Forelimb muscle (tissue), 1 donor: ENCODE results near the gene TYK2. TPM values are rescaled to one million over a fixed set of nuclear protein-coding genes. Genes with fewer than 3 reads are reported as not detected.
"Not testable (repeated sequence)": the region's sequence is repeated elsewhere in the genome, so short reads cannot be mapped to it uniquely, and the experiment has no call there.

ENCODE experiments used
- DNase-seq: peaks from one replicate; pipeline ENCODE4 v3.0.0-alpha.2; 2013; ENCODE audit warnings: low read depth
- polyA plus RNA-seq: library from polyadenylated mRNA; unstranded; fragments of 120-200 nt; gene quantifications from one replicate; pipeline ENCODE4 v1.2.1, GENCODE V29; 2013; ENCODE audit not compliant: insufficient read length

Gene TYK2
- polyA plus RNA-seq, 1 donor: 74.5 TPM

DNA sequence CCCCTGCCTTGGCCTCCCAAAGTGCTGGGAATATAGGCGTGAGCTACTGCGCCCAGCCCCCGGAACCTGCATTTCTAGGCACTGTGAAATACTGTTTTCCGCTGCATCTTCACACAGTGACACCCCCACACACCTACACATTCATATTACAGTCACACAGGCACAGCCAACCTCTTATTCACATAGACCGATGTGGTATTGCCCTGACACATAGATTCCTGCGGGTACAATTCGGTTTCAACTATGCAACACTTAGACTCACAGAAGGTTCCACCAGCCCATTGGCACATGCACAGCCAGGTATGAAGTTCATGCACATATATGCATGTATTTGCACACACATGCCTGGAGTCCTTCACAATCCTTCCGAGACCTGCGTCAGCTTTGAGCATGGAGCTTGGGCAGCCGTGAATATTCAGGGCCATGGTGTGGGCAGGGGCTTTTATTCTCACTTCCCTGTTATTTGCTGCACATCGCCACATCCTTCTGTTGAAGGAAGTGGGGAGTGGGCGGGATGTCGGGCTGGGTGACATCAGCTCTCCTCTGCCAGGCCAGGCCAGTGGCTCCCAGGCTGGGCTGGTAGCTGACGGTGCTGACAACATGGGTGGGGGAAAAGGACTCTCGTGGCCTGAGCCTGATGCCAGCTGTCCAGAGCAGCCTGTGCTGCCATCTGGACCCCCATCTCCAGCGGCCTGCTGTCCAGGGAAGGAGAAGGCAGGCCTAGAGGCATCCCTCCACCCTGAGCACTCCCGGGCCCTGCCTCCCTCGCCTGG is 28.3 kb upstream of the TYK2 start:
- DNase-seq: no peak

GRCh38 chr19:10407096-10407495 is 26.7 kb upstream of the TYK2 start:
- no peak for DNase-seq

DNA sequence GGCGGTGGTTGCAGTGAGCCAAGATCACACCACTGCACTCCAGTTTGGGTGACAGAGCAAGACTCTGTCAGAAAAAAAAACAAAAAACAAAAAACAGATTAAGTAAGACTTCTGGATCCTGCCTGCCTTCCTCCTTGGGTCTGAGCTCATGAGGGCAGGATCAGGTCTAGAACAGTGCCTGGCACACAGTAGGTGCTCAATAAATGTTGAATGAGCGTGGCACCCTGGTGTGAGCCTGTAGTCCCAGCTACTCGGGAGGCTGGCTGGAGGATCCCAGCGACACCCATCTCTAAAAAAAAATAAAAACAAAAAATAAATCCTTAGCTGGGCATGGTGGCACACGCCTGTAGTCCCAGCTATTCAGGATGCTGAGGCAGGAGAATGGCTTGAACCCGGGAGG is 25.8 kb upstream of the TYK2 start:
- no peak for DNase-seq

GRCh38 chr19:10404888-10405820 is 24.8 kb upstream of the TYK2 start:
- no peak for DNase-seq

- peak; percentile 88 for DNase-seq
Measured at GRCh38 chr19:10403137-10404021, 23.0 kb upstream of the TYK2 start, which contains the start of gene CDC37. Gene CDC37 (minus strand): TSS chr19:10403542. CDS start chr19:10403479, 63 bp downstream.

DNA sequence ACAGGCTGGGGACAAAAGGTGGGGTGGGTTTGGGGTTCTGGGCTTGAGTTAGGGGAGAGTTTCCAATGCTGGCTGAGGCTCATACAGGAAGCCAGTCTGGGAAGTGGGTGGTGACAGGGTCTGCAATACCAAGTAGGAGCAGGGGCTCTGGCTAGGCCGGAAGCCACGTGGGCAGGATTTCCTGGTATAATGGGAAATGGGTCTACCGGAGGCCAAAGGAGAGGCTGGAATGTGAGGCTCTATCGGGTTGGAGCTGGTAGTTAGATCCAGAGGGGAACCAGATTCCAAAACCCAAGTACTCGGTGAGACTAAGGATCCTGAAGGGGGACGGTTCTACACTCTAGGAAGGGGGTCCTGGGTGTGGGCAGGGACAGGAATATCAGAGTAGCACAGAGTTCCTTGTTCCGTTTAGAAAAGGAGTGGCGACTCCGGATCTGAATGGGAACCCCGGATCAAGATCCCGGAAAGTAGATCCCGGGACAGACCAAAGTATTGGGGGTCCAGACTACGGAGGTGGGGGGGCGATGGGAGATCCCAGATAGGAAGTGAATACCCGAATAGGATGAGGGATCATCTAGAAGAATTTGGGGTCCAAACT is 22.2 kb upstream of the TYK2 start:
- no peak for DNase-seq

DNA sequence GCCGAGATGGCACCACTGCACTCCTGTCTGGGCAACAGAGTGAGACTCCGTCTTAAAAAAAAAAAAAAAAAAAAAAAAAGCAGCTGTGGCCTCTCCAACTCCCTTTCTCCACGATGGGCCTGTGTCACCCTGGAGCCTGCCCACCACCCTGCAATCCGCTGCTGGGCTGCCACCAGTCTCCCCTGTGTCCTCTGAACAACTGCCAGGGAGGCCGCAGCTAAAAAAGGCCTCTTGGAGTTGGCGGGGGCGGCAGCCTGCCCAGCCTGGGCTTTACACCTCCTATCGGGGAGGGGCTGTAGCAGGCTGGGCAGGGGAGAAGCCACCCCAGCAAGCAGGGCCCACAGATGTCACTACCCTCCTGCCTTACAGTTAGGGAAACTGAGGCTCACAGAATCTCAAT is 19.5 kb upstream of the TYK2 start:
- DNase-seq: no peak

DNA sequence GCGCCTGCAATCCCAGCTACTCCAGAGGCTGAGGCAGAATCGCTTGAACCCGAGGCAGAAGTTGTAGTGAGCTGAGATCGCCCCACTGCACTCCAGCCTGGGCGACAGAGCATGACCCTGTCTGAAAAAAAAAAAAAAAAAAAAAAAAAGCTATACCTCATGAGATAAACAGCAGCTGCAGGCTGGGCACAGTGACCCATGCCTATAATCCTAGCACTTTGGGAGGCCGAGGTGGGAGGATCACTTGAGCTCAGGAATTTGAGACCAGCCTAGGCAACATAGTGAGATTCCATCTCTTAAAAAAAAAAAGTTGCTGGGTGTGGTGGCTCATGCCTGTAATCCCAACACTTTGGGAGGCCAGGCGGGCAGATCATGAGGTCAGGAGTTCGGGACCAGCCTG is 19.0 kb upstream of the TYK2 start:
- not testable (repeated sequence) for DNase-seq

- DNase-seq: no peak
Measured at GRCh38 chr19:10398819-10399218, 18.4 kb upstream of the TYK2 start.

GRCh38 chr19:10395917-10396316 is 15.5 kb upstream of the TYK2 start:
- DNase-seq: no peak

GRCh38 chr19:10395436-10395835 is 15.1 kb upstream of the TYK2 start:
- DNase-seq: no peak

DNA sequence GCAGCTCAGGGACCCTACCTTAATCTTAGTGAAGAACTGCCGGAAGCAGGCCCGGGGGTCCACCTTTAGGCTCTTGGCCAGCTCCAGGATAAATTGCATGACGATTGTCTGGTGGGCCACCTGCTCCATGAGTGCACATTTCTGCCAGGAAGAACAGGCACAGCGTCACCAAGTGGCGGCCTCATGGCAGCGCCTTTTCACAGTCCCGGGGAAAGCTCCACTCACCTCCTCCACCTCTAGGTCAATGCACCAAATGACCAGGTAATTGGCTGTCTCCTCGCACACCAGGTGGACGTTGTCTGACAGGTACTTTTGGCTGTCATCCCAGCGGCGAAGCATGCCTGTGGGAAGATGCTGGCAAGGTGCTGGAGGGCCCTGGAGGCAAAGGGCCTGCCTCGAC is 14.6 kb upstream of the TYK2 start:
- DNase-seq: no peak

- DNase-seq: no peak
Measured at GRCh38 chr19:10393137-10393536, 12.8 kb upstream of the TYK2 start.

DNA sequence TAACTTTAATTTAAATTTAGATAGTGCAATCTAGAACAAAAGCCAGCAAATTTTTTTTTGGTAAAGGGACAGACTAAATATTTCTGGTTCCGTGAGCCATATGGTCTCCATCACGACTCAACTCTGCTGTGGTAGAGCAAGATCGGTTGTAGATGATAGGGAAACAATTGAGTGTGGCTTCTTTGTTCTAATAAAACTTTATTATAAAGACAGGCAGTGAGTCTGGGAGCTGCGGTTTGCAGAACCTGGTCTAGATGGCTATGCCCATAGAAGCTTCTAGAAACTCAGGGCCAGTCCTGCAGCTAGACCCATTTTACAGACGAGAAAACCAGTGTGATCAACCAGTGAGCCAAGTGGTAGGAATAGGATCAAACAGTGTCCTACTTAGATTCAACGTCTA is 11.7 kb upstream of the TYK2 start:
- no peak for DNase-seq

- DNase-seq: no peak
Measured at GRCh38 chr19:10390652-10391286, 10.4 kb upstream of the TYK2 start.

DNA sequence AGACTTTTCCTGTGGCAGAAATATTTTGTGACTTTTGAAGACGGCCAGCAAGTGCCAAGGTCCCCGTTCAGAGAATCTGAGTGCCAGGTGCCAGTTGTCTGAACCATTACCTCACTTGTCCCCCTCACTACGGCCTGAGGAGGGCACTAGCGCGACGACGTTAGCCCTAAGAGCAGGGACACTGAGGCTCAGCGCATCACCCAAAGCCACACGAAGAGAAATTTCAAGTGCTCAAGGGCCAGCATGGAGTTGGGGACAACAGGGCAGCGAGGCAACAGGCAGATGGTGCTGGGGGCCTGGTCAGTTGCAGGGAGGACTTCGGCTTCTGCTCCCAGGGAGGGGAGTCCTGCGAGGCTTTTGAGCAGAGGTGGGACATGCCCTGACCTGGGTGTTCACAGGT is 9.5 kb upstream of the TYK2 start:
- DNase-seq: no peak

DNA sequence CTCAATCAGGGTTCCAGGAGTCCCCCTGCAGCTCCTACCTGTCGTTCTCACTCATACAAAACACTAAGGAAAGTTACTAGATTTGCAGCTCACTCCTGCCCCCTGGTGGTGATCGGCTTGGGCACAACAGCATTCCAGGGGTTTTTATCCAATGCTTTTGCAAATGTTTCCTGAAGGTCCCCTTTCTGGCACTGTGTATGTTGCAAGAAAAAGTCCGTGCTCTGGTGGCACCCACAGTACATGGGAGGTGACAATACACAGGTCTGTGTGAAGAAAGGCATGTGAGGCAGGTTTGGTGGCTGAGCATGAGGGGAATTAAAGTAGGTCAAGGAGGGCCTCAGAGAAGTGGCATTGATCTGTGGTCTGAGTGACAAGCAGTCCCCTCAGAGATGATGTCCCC is 8.6 kb upstream of the TYK2 start:
- DNase-seq: peak; percentile 65

DNA sequence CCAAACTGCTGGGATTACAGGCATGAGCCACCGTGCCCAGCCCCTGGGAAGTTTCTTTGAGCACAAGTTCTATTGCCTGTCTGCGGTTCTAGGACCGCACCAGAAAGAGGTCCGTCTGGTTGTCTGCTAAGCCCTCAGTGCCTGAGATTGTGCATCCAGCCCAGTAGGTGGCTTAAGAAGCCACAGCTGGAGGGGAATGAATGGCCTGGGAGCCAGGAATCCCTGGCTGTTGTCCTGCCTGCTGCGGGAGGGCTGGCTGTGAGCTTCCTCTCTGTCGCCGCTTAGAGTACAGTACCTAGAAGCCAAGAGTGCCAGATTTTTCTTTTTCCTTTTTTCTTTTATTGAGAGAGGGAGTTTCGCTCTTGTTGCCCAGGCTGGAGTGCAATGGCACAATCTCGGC is 4.2 kb upstream of the TYK2 start:
- no peak for DNase-seq

- DNase-seq: not testable (repeated sequence)
Measured at GRCh38 chr19:10383223-10383499, 2.8 kb upstream of the TYK2 start.

DNA sequence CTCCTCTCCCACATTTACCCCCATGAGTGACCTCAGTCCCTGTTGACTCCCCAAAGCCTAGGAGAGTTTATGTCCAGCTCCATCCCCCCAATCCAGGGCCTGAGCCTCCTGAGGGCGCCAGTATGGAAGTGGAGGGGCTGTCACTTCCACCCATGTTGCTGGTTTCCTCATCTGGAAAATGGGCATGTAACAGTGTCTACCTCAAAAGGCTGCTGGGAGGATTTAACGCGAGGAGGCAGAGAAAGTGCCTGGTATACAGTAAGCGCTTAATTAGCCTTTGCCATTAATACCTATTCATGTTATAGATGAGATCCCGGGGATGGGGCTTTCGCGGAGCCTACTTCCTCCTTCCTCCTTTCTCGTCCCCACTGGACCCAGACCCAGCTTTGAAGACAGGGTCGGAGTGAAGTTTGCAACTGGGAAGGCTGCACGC is 476 bp downstream of the TYK2 start:
- no peak for DNase-seq

DNA sequence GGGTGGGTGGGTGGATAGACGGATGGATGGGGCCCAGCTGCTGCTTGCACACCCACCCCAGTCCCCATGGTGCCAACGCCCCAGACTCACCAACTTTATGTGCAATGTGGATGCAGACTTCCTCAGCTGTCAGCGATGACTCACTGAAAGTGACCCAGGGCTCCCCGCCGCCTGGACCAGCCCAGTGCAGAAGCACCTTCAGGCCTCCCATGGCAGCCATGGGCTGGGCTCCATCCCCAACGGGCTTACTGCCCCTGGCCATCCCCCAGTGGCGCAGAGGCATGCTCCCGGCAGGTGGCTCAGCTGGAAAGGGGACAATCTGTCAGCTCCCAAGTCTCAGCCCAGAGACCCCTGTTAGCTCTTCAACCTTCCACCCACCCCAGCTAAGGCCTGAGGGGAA is 2.2 kb downstream of the TYK2 start:
- no peak for DNase-seq
